ENCODE results near the gene SLC17A8. TPM values are rescaled to one million over a fixed set of nuclear protein-coding genes. Genes with fewer than 3 reads are reported as not detected.

Gene SLC17A8
- polyA plus RNA-seq, 1 of the 3 experiments (the other 2 are of a cell fraction), result not detected

DNA sequence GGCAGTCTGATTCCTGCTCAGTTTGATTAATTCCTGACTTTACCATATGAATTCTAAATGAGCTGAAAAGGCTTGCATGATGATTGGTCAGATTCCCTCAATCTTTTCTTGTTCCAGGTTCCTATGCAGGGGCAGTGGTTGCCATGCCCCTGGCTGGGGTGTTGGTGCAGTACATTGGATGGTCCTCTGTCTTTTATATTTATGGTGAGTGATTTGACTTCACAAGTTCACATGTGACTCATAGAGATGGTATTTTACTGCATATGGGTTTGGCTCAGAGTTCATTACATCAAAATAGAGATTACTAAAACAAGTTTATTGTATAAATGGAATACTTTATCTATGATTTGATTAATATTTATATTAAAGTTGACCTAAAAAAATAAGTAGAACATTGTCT is 44.8 kb downstream of the SLC17A8 start:
- no peaks in the 10 kb centered on the region for H4K20me1 ChIP-seq (ENCODE audit: insufficient read depth)
- H3F3A ChIP-seq (replicated peaks; ENCODE audit: insufficient read depth), result peaks cover 3% of the 10 kb centered on the region
- H3K9me3 ChIP-seq, result no peaks in the 10 kb centered on the region
- H3K79me2 ChIP-seq (ENCODE audit: insufficient read depth), result no peaks in the 10 kb centered on the region
- H3K27ac ChIP-seq (ENCODE audit: low read depth in 2 of 2, low read length in 1 of 2), result no peak overlapping the region; a peak in 1 of 4 replicates
- H3K4me3 ChIP-seq (ENCODE audit: low read depth in 2 of 2, low read length in 1 of 2), result no peak overlapping the region
- no peak overlapping the region for H3K9ac ChIP-seq
- H3K4me2 ChIP-seq, result no peak overlapping the region
- ChIA-PET CTCF (interaction anchor here (0.7 kb wide), 1 partner anchor 9 kb away, joined by 3 read pairs; no protein-coding TSS in a partner anchor), POLR2A (no interaction called here)
- TF ChIP-seq GABPA (IDR thresholded peaks at IDR 0.05; ENCODE audit: low read depth), result no peak
- peak; percentile 53 for TF ChIP-seq JUND (IDR thresholded peaks at IDR 0.05)
- TF ChIP-seq SMC3 (IDR thresholded peaks at IDR 0.05; ENCODE audit: low read depth, low read length), result no peak
- TF ChIP-seq TCF12 (IDR thresholded peaks at IDR 0.05), result no peak
- TF ChIP-seq ZBTB33 (IDR thresholded peaks at IDR 0.05; ENCODE audit: borderline replicate concordance, low read depth), result no peak
- TF ChIP-seq ELF1 (IDR thresholded peaks at IDR 0.05), result no peak
- TF ChIP-seq, protein P1, sequence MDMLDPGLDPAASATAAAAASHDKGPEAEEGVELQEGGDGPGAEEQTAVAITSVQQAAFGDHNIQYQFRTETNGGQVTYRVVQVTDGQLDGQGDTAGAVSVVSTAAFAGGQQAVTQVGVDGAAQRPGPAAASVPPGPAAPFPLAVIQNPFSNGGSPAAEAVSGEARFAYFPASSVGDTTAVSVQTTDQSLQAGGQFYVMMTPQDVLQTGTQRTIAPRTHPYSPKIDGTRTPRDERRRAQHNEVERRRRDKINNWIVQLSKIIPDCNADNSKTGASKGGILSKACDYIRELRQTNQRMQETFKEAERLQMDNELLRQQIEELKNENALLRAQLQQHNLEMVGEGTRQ (IDR thresholded peaks at IDR 0.05; ENCODE audit: borderline replicate concordance, low read depth, low read length), result no peak
- TF ChIP-seq POLR2AphosphoS5 (IDR thresholded peaks at IDR 0.05; ENCODE audit: low read depth, low read length), result no peak
- no peak for TF ChIP-seq GATA2 (CRISPR knock-in tag; IDR thresholded peaks at IDR 0.05)
- peak; percentile 49; the same call in 1 of the 2 replicates for TF ChIP-seq PBX3 (IDR thresholded peaks at IDR 0.05)
- no peak for TF ChIP-seq FOXM1 (IDR thresholded peaks at IDR 0.05; ENCODE audit: low read depth)
- peak; percentile 31; the same call in 1 of the 2 replicates for TF ChIP-seq FOSL2 (IDR thresholded peaks at IDR 0.05; ENCODE audit: borderline replicate concordance, low read depth)
- no peak for TF ChIP-seq REST (IDR thresholded peaks at IDR 0.05; ENCODE audit: low read depth, low read length)
- TF ChIP-seq SIN3A (IDR thresholded peaks at IDR 0.05; ENCODE audit: borderline replicate concordance, low read depth, low read length), result no peak
- no peak for TF ChIP-seq YY1 (IDR thresholded peaks at IDR 0.05; ENCODE audit: low read depth)
- no peak for TF ChIP-seq EZH2phosphoT487 (IDR thresholded peaks at IDR 0.05; ENCODE audit: borderline replicate concordance, low read depth)
- TF ChIP-seq RAD21 (IDR thresholded peaks at IDR 0.05; ENCODE audit: low read length), result no peak
- no peak for TF ChIP-seq TAF1 (IDR thresholded peaks at IDR 0.05; ENCODE audit: borderline replicate concordance, low read depth, low read length)
- no peak for TF ChIP-seq FOXJ3 (CRISPR knock-in tag; IDR thresholded peaks at IDR 0.05)
- no peaks in the 10 kb centered on the region for H3K36me3 ChIP-seq (replicated peaks in 1 of 2; ENCODE audit: control insufficient read depth in 1 of 2, insufficient read depth in 2 of 2, low read length in 1 of 2)
- H3K9me2 ChIP-seq, result no peaks in the 10 kb centered on the region
- H3K4me1 ChIP-seq (ENCODE audit: control insufficient read depth in 1 of 2, insufficient read depth in 2 of 2, low read depth in 1 of 2, low read length in 1 of 2), result peaks cover 0 to 6% of the 10 kb centered on the region in 2 experiments; a peak in 1 of 4 replicates
- no peak overlapping the region for H2AFZ ChIP-seq (ENCODE audit: low read depth)
- DNase-seq, result no peak
- H3K27me3 ChIP-seq (ENCODE audit: insufficient read depth), result no peaks in the 10 kb centered on the region
